NOMO-1 treated with dmso at 0.1 percent for 144 hours (cell line): ENCODE measurements around the gene SCAI.

ENCODE experiments used
- DNase-seq: peaks from one replicate; lab custom pipeline; 2025; ENCODE audit not compliant: unreplicated experiment; lab: John Stamatoyannopoulos, UW

Gene SCAI

DNA sequence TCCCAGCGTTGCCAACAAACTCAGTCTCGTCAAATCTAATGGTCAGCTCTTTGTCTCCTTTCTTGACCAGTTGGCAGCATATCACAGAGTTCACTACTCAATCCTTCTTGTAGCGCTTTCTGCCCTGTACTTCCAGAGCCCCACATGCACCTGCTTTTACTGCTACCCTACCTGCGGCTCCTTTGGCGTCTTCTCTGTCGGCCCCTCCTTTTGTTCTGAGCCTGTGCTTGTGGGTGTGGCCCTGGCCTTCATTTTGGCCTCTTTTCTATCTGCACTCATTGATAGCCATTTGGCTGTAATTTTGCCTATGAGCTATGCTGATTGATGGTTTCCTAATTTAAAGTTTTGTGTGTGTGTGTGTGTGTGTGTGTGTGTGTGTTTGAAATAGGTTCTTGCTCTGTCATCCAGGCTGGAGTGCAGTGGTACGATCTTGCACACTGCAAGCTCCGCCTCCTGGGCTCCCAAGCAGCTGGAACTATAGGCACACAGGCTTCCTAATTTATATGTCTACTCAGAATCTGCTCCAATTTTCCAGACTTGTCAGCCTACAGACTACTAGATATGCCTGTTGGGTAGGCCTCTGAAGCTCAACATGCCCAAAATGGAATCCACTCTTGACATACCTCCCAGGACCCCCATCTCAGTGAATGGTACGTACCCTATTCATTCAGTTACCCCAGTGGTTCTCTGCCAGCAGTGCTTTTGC, 249.1 kb downstream of the SCAI start:
- DNase-seq = no peak
